ENCODE data around the gene EVI2A.
A peak's percentile ranks its signal among the peaks of the same experiment; 100 is the strongest.

Gene EVI2A

DNA sequence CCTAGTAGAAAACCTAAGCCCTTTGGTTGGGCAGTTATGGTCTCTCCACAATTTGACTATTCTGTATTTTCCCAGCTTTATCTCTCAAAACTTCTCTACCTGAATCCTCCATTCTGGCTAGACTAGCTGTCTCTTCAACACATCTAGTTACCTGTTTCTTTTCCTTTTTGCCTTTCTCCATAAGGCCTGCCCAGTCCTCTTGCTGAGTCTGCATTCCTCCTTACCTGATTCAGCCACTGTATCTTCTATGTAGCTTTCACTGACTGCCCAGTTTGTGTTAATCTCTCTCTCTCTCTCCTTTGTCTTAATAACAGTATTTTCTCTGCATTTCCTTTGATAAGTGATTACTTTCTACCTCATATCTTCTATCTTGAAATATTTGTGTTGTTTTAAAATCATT lies 2.1 kb upstream of the EVI2A start:
- TF ChIP-seq, protein P1, sequence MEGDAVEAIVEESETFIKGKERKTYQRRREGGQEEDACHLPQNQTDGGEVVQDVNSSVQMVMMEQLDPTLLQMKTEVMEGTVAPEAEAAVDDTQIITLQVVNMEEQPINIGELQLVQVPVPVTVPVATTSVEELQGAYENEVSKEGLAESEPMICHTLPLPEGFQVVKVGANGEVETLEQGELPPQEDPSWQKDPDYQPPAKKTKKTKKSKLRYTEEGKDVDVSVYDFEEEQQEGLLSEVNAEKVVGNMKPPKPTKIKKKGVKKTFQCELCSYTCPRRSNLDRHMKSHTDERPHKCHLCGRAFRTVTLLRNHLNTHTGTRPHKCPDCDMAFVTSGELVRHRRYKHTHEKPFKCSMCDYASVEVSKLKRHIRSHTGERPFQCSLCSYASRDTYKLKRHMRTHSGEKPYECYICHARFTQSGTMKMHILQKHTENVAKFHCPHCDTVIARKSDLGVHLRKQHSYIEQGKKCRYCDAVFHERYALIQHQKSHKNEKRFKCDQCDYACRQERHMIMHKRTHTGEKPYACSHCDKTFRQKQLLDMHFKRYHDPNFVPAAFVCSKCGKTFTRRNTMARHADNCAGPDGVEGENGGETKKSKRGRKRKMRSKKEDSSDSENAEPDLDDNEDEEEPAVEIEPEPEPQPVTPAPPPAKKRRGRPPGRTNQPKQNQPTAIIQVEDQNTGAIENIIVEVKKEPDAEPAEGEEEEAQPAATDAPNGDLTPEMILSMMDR (IDR thresholded peaks at IDR 0.05; ENCODE audit: low read length, missing control alignments): no peak
- DNase-seq (ENCODE audit: low read depth): no peak
- no peak overlapping the region for H3K4me3 ChIP-seq (replicated peaks; ENCODE audit: low read depth, low read length)

DNA sequence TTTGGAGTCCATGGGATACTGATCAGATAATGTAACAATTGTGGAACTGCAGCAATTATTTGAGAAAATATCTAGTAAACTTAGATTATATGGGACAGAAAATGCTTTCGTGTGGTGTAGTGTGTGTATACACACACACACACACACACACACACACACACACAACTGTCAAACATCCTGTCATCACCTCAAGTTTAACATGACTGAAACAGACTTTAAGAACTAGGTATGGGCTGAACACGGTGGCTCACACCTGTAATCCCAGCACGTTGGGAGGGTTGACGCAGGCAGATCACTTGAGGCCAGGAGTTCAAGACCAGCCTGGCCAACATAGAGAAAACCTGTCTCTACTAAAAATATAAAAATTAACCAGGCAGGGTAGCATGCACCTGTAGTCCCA lies 544 bp upstream of the EVI2A start:
- no peak overlapping the region for H3K4me3 ChIP-seq (replicated peaks; ENCODE audit: low read depth, low read length)
- TF ChIP-seq, protein P1 (IDR thresholded peaks at IDR 0.05; ENCODE audit: low read length, missing control alignments): no peak
- DNase-seq (ENCODE audit: low read depth): no peak

DNA sequence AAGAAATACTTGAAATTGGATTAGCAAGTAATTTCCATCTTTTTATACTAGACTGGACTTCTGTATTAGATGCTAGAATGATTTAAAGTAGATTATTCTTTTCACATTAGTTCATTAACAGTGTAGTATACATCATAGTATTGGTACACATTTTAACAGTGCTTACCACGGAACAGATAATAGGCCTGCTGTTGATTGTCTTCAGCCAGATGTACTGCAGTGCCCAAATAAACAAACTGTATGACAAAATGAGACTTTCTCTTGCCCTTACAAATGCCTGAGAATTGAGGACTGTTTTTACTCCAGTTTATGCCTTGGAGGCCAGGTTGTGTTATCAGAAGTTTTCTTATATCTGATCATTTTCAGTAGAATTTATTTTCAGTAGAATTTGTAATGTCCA lies 631 bp downstream of the EVI2A start:
- peak; percentile 33 for DNase-seq (ENCODE audit: low read depth)
- peak overlapping the region; percentile 25 for H3K4me3 ChIP-seq (replicated peaks; ENCODE audit: low read depth, low read length)
- TF ChIP-seq, protein P1 (IDR thresholded peaks at IDR 0.05; ENCODE audit: low read length, missing control alignments): no peak

DNA sequence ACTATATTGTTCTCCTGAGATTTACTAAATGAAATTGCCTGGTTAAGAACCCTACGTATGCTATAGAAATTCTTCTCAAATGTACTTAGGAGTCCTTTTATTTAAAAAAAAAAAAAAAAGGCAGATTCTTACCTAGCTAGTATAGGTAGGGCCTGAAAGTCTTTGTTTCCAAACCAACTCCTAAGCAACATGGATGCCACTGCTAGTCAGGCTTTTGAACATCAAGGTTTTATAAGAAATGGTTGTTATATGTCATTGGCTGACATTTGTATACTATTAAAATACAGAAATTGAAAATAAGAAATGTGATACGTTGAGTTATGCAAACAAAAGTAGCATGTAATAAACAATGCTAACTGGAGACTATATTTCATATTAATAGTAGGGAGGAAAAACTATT lies 1.2 kb downstream of the EVI2A start:
- H3K4me3 ChIP-seq (replicated peaks; ENCODE audit: low read depth, low read length): no peak overlapping the region
- TF ChIP-seq, protein P1 (IDR thresholded peaks at IDR 0.05; ENCODE audit: low read length, missing control alignments): no peak
- DNase-seq (ENCODE audit: low read depth): no peak

DNA sequence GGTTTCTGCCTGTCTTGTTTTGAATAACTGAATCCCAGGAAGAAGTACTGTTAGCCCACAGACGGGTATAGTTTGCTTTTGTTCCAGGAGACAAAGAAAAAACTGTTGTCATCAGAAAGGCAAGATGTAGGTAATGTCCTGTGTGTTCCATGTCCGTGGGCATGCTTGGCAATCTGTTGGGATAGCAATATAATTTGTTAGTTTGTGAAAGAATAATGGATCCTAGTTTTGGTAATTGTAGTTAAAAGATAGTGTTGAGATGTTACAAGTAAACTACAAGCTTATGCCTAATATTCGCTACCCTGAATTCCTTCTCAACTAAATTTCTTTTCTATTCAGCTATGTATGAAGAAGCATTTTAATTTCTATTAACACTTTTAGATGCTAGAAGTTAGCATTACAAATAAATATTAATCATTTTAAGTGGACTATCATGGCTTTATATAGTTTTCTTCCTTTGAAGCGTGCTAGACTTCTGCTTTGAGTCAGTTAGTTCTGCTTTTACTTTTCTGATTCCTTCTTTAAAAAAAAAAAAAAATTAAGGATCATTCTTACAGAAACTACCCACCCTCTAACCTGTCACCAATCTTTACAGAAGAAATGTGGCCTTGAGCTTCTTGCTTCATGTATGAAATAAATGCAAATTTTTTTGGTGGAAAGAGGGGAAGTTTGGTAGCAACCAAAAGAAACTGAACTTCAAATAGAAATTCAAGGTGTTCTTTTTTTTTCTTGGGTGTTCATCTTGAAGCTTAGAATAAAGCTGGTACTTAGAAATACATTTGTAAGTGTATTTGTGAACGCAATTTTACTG lies 2.4 kb downstream of the EVI2A start:
- TF ChIP-seq, protein P1 (IDR thresholded peaks at IDR 0.05; ENCODE audit: low read length, missing control alignments): no peak
- no peak overlapping the region for H3K4me3 ChIP-seq (replicated peaks; ENCODE audit: low read depth, low read length)
- DNase-seq (ENCODE audit: low read depth): no peak

DNA sequence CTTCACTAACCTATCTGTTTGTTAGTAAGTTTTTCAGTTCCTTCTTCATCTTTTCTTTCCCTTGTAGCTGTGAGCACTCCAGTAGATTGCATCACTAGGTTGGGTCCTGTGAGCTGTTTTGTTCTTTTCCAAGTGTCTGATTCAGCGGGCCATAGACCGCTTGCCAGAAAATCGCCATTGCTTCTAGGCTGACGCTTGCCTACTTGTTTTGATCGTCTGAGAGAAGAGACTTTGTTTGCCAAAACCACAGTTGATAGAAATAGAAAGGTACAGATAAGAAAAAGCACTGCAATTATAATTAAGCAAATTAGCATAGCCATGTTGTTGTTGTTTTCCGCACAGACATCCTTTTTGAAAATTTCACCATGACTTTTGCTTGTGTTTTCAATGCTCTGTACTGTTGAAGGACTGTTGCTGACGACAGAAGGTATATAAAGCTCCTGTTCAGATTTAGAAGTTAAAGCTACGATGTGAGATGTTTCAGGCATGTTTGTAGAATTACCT lies 3.1 kb downstream of the EVI2A start:
- peak; percentile 90 for DNase-seq (ENCODE audit: low read depth)
- TF ChIP-seq, protein P1 (IDR thresholded peaks at IDR 0.05; ENCODE audit: low read length, missing control alignments): no peak
- H3K4me3 ChIP-seq (replicated peaks; ENCODE audit: low read depth, low read length): no peak overlapping the region

DNA sequence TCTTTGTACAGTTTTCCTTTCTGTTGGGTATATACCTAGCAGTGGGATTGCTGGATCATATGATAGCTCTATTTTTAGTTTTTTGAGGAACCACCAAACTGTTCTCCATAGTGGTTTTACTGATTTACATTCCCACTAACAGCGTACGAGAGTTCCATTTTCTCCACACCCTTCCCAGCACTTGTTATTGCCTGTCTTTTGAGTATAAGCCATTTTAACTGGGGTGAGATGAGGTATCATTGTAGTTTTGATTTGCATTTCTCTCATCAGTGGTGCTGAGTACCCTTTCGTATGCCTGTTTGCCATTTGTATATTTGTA lies 6.7 kb downstream of the EVI2A start:
- H3K4me3 ChIP-seq (replicated peaks; ENCODE audit: low read depth, low read length): no peak overlapping the region
- TF ChIP-seq, protein P1 (IDR thresholded peaks at IDR 0.05; ENCODE audit: low read length, missing control alignments): no peak
- DNase-seq (ENCODE audit: low read depth): no peak

All from fibroblast of pulmonary artery (primary cell).